ENCODE results near the gene LCE1C.

DNA sequence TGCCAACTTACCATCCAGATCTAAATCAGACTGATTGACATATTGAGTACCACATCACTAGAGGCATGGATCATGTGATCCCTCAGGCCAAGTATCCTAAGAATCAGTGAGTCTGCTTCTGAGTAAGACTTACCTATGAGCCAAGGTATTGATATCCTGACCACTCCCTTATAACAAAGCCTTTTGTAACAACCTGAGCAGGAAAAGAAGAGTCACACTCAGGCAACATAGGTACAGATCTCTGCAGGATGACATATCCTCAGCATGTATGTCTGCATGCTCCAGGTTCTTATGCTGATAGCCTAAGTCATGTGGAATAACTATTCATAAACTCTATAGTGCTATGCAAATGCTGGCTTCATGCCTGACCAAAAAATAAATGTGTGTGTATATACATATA lies 18.5 kb upstream of the LCE1C start:
- TF ChIP-seq CTCF (IDR thresholded peaks at IDR 0.05) (no peak), EP300 (IDR thresholded peaks at IDR 0.05) (no peak)
